ENCODE results near the gene GPS1. TPM values are rescaled to one million over a fixed set of nuclear protein-coding genes. Genes with fewer than 3 reads are reported as not detected.

GPS1 gene
- total RNA-seq, 6 experiments from 2014 or later, result 127 to 144 (median 141) TPM

- H3K9me3 Mint-ChIP-seq, result no peaks in the 10 kb centered on the region
- H3K4me1 Mint-ChIP-seq (ENCODE audit: low read depth), result peaks cover 2% of the 10 kb centered on the region; the same call in 1 of the 2 replicates
- no peak overlapping the region for H3K27ac Mint-ChIP-seq
- peaks cover 5% of the 10 kb centered on the region; the same call in 1 of the 2 replicates for H3K27me3 Mint-ChIP-seq (ENCODE audit: insufficient read depth)
- peaks cover 4% of the 10 kb centered on the region; the same call in 1 of the 2 replicates for H3K36me3 Mint-ChIP-seq (ENCODE audit: low read depth)
- no peak for DNase-seq
- H3K4me3 Mint-ChIP-seq, result no peak overlapping the region
- TF ChIP-seq, protein P1, sequence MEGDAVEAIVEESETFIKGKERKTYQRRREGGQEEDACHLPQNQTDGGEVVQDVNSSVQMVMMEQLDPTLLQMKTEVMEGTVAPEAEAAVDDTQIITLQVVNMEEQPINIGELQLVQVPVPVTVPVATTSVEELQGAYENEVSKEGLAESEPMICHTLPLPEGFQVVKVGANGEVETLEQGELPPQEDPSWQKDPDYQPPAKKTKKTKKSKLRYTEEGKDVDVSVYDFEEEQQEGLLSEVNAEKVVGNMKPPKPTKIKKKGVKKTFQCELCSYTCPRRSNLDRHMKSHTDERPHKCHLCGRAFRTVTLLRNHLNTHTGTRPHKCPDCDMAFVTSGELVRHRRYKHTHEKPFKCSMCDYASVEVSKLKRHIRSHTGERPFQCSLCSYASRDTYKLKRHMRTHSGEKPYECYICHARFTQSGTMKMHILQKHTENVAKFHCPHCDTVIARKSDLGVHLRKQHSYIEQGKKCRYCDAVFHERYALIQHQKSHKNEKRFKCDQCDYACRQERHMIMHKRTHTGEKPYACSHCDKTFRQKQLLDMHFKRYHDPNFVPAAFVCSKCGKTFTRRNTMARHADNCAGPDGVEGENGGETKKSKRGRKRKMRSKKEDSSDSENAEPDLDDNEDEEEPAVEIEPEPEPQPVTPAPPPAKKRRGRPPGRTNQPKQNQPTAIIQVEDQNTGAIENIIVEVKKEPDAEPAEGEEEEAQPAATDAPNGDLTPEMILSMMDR (IDR thresholded peaks at IDR 0.05), result no peak
Observed at GRCh38 chr17:82058230-82058854, 6.6 kb downstream of the GPS1 start.

DNA sequence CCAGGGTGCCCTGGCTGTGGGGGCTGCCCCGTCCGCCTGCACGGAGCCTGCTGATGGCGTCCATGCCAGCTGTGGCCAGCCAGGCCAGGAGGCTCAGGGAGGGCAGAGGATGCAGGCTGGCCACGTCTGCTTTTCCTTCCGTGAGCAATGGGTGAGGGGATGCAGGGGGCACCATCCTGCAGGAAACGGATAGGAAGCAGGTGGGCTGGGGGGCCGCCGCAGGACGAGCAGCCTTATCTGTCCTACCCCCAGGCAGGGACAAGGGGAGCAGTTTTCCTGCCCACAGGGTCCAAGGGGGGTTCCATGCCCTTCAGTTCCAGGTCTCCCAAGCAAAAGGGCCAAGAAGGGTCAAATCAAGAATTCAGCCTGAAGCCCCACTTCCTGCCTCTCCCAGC is 7.2 kb downstream of the GPS1 start:
- Mint-ChIP-seq H3K4me3 (no peak overlapping the region), H3K9me3 (no peaks in the 10 kb centered on the region), H3K27me3 (ENCODE audit: insufficient read depth) (peaks cover 5% of the 10 kb centered on the region; the same call in 1 of the 2 replicates), H3K4me1 (ENCODE audit: low read depth) (no peaks in the 10 kb centered on the region), H3K27ac (no peak overlapping the region), H3K36me3 (ENCODE audit: low read depth) (peaks cover 4% of the 10 kb centered on the region; the same call in 1 of the 2 replicates)
- TF ChIP-seq, protein P1 (IDR thresholded peaks at IDR 0.05), result no peak
- DNase-seq, result no peak

GRCh38 chr17:82059272-82060000 is 7.7 kb downstream of the GPS1 start:
- TF ChIP-seq, protein P1 (IDR thresholded peaks at IDR 0.05), result no peak
- Mint-ChIP-seq H3K4me1 (ENCODE audit: low read depth) (no peaks in the 10 kb centered on the region), H3K27me3 (ENCODE audit: insufficient read depth) (peaks cover 5% of the 10 kb centered on the region; the same call in 1 of the 2 replicates), H3K36me3 (ENCODE audit: low read depth) (peaks cover 4% of the 10 kb centered on the region; the same call in 1 of the 2 replicates), H3K27ac (no peak overlapping the region), H3K9me3 (no peaks in the 10 kb centered on the region), H3K4me3 (no peak overlapping the region)
- no peak for DNase-seq

DNA sequence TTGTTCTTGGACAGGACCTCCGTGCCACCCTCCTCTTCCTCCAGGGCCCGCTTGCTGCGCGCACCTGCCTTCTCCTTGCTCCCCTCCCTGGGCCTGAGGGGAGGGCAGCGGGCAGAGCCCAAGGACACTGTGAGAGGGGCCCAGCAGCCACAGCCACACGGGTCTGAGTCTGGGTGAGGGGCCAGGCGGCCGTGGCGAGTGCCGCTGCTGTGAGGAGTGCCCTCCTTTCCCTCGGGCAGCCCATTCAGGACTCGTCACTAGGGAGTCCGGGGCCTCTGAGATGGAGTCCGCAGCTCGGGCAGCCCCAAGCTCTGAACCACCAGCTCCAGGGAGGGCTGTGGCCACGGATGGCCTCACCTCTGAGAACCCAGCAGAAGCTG is 8.3 kb downstream of the GPS1 start:
- Mint-ChIP-seq H3K27me3 (ENCODE audit: insufficient read depth) (peaks cover 5% of the 10 kb centered on the region; the same call in 1 of the 2 replicates), H3K4me3 (no peak overlapping the region), H3K27ac (no peak overlapping the region), H3K4me1 (ENCODE audit: low read depth) (no peaks in the 10 kb centered on the region), H3K9me3 (no peaks in the 10 kb centered on the region), H3K36me3 (ENCODE audit: low read depth) (peaks cover 4% of the 10 kb centered on the region; the same call in 1 of the 2 replicates)
- DNase-seq, result no peak
- TF ChIP-seq, protein P1 (IDR thresholded peaks at IDR 0.05), result no peak

GRCh38 chr17:82060614-82061013 is 8.9 kb downstream of the GPS1 start:
- Mint-ChIP-seq H3K36me3 (ENCODE audit: low read depth) (peaks cover 4% of the 10 kb centered on the region; the same call in 1 of the 2 replicates), H3K4me3 (no peak overlapping the region), H3K27ac (no peak overlapping the region), H3K9me3 (no peaks in the 10 kb centered on the region), H3K4me1 (ENCODE audit: low read depth) (no peaks in the 10 kb centered on the region), H3K27me3 (ENCODE audit: insufficient read depth) (peaks cover 5% of the 10 kb centered on the region; the same call in 1 of the 2 replicates)
- DNase-seq, result no peak
- TF ChIP-seq, protein P1 (IDR thresholded peaks at IDR 0.05), result no peak

Measured in HFFc6 (cell line).